HG02870 (cell line): ENCODE results near the gene CALU.

ENCODE experiments used
- ATAC-seq: cut with Tn5 transposase; IDR thresholded peaks from one replicate; pipeline ENCODE4 v1.9.1; 2021; ENCODE audit warnings: mild to moderate bottlenecking, moderate library complexity; ENCODE audit not compliant: unreplicated experiment

Gene CALU

GRCh38 chr7:128809363-128809762 is 70.2 kb downstream of the CALU start:
- ATAC-seq = no peak

- ATAC-seq = no peak
Measured at GRCh38 chr7:128810473-128810872, 71.3 kb downstream of the CALU start.

- no peak for ATAC-seq
Measured at GRCh38 chr7:128810997-128811396, 71.8 kb downstream of the CALU start.

- no peak for ATAC-seq
Measured at GRCh38 chr7:128811631-128812430, 72.7 kb downstream of the CALU start.

GRCh38 chr7:128812514-128813168 is 73.5 kb downstream of the CALU start:
- no peak for ATAC-seq

- no peak for ATAC-seq
Measured at GRCh38 chr7:128814499-128814898, 75.3 kb downstream of the CALU start.

GRCh38 chr7:128815289-128815942 is 76.3 kb downstream of the CALU start:
- no peak for ATAC-seq

- no peak for ATAC-seq
Measured at GRCh38 chr7:128818694-128819093, 79.5 kb downstream of the CALU start.
